ENCODE measurements around the gene BLOC1S6.

The BLOC1S6 gene

GRCh38 chr15:45587095-45587862 lies at the start of gene BLOC1S6:
BLOC1S6 (plus strand) TSS chr15:45587379; CDS start chr15:45587444, 65 bp downstream.
- DNase-seq: peak; percentile 87

- DNase-seq: no peak
Observed at GRCh38 chr15:45539680-45540079, 47.5 kb upstream of the BLOC1S6 start.

GRCh38 chr15:45540531-45540930 lies 46.6 kb upstream of the BLOC1S6 start:
- DNase-seq: no peak

DNA sequence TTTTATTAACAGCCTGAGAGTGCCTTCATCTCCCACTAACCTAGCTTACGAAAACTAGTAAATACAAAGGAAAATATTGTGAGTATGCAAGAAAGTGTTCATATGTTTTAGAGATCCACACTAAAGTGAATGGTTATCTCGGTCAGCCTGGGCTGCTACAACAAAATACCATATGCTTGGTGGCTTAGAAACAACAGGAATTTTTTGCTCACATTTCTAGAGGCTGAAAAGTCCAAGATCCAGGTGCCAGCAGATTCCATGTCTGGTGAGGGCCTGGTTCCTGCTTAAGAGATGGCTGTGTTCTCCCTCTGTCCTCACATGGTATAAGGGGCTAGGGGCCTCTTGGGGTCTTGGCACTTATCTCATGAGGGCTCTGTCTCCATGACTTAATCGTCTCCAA lies 44.1 kb upstream of the BLOC1S6 start:
- DNase-seq: no peak

DNA sequence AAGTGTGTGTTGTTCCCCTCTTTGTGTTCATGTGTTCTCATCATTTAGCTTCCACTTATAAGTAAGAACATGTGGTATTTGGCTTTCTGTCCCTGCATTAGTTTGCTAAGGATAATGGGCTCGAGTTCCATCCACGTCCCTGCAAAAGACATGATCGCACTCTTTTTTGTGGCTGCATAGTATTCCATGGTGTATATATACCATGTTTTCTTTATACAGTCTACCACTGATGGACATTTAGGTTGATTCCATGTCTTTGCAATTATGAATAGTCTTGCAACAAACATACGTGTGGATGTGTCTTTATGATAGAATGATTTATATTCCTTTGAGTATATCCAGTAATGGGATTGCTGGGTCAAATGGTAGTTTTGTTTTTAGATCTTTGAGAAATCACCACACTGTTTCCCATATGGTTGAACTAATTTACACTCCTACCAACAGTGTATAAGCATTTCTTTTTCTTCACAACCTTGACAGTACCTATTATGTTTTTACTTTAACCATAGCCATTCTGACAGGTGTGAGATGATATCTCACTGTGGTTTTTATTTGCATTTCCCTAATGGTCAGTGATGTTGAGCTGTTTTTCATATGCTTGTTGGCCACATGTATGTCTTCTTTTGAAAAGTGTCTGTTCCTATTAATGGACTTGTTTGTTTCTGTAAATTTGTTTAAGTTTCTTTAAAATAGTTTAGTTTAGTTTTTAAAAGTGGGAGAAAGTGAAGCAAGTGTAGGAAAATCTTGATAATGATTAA lies 42.7 kb upstream of the BLOC1S6 start:
- no peak for DNase-seq

GRCh38 chr15:45546789-45547188 lies 40.4 kb upstream of the BLOC1S6 start:
- no peak for DNase-seq

DNA sequence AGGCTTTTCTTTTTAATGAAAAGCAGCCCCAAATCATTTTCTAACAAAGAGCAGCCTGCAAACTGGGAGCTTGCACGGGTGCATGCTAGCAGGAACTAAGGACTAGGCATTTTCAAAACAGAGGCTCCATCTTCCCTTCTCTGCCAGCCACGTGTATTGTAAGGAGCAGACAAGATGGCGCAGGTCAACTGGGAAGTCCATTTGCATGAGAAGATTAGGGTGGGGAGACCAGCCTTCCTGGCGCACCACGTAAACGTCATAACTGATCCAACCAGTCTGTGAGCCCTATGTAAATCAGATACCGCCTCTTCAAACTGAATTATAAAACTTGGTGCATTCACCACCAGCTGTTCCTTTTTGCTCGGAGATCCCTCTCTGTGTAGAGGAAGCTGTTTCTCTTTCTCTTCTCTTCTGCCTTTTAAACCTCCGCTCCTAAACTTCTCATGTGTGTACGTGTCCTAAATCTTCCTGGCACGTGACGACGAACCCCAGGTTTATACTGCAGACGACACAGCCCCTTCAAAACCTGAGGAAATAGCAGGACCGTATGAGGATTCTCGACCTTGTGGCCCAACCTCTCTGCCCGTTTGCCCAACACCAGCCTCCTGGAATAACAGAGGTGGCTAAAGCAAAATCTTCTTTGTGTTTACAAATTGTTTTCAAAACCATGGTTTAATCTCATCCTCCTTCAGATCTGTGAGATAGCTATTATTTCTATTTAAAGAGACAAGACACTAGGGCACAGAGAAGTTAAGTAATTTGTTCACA lies 38.2 kb upstream of the BLOC1S6 start:
- DNase-seq: no peak

GRCh38 chr15:45549541-45550220 lies 37.5 kb upstream of the BLOC1S6 start:
- no peak for DNase-seq

DNA sequence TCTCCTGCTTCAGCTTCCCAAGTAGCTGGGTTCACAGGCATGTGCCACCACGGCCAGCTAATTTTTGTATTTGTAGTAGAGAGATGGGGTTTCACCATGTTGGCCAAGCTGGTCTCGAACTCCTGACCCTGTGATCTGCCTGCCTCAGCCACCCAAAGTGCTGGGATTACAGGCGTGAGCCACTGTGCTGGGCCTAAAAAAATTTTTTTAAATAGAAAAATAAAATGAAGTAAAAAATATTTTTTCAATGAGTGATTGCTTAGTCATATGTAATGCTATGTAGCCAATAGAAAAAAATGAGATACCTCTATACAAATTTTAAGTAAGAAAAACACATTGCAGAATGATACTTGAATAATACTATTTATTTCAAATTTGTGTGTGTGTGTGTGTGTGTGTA lies 36.7 kb upstream of the BLOC1S6 start:
- no peak for DNase-seq

DNA sequence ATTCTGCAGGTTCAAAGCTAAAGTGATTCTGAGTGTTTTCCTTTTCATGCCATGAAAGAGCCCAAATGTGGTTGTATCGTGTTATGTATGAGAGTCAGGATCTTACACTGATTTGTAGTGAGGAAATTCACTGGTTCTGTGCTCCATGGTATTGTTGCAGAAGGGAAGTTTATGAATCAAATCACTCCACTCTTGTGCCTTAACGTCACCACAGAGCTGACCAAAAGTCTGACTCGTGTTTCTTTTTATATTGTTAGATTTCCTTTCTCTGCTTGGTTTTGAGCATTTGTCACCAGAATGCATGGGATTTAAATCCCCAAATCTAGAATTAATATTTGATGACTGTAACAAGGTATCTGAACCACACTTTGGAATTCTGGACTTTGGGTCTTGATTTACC lies 35.5 kb upstream of the BLOC1S6 start:
- no peak for DNase-seq

DNA sequence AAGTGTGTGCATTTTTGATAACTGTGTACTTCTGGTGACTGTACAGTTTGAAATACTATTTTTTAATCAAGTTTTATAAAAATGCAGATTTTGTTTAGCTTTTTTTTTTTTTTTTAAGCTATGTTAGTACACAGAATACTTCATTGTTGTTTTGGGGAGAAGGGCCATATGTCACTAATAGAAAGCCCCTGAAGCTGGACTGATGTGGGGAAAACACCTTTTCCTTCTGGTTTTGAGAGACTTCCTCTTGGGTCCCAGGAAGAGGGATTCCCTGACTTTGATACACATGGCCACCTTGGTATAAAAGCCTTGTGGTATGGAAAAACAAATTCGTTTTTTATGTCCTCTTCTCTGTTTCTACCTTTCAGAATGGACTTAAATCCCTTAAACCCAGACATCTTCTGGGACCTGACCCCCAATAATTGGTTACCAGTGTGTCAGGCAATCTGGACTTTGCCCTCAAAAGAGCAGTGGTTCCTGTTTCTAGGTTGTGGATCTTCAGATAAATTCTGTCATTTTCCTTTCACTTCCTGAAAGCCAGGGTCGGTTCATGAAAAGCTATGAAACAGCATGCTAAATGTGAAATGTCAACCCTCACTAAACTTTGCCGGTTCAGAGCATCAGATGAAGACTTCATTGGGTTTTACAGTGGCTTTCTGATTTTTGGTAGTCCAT lies 31.1 kb upstream of the BLOC1S6 start:
- no peak for DNase-seq

DNA sequence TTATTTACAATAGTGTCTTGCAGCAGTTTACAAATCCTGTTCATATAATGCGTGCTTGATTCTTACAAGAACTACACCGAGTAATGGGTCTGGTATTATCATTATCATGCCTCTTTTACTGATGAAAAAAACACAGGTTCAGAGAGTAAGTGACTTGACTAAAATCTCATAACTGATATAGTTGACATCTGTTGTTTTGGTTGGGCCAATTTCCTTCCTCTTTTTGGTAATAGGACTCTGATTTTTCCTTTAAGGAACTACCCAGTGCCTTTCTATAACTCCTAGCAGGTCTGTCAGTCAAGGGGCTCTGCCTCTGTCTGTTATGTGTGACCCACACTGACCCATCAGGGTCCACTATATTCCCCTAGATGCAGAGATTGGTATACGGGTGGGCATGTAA lies 14.6 kb upstream of the BLOC1S6 start:
- DNase-seq: no peak

DNA sequence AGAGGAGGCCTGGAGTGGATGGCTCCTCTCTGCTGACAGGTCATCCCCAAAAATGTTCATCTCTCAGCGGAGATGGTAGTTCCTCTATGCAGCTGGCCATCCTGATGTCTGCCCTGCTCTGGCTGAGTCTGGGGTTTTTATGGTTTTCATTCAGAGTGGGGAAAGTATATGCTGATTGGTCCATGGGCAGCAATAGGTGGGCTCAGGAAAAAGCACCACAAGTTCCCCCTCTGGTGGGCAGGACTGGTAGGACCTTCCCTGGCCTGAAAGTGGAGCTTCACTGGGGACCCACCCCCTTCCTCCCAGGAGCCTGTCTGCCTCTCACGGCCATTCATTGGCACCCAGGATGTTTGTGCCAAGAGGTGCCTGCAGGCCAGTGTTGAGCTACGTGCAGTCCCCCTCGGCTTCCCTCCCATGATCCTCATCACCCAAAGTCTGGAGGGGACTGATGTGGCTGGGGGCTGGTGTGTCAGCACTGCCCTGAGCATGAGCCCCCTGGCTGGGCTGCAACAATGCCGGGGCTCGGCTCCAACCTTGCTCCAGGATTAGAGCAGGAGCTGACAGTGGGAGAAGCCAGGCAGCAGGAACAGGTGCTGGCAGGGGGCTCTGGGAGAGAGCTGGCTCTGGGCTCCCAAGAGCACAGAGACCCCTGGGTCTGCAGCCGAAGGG lies 13.1 kb upstream of the BLOC1S6 start:
- peak; percentile 12 for DNase-seq

- no peak for DNase-seq
Observed at GRCh38 chr15:45581919-45582318, 5.3 kb upstream of the BLOC1S6 start.

- DNase-seq: no peak
Observed at GRCh38 chr15:45583731-45584639, 3.2 kb upstream of the BLOC1S6 start.

DNA sequence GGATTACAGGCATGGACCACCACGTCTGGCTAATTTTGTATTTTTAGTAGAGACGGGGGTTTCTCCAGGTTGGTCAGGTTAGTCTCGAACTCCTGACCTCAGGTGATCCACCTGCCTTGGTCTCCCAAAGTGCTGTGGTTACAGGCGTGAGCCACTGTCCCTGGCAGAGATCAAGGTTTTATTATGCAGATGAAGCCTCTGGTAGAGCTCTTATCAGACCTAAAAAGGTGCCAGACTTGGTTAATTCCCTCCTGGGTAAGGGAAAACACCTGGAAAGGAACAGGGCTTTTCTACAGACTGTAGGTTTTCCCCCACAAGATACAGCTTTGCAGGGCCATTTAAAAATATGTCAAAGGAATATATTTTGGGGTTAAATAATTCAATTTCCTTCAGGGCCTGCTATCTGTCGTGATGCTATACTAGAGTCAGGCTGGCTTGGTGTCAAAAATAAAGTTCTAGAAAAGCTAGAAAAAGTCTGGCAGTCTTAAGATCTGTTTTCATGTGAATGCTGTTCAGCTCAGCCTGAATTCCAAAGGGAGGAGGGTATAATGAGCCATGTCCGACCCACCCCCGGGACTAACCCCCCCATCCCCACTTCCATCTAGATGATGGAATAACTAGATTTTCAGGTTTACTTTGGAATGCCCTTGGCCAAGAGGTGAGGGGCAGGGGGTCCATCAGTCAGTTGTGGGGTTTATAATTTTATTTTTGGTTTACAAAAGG lies 1.9 kb upstream of the BLOC1S6 start:
- no peak for DNase-seq

DNA sequence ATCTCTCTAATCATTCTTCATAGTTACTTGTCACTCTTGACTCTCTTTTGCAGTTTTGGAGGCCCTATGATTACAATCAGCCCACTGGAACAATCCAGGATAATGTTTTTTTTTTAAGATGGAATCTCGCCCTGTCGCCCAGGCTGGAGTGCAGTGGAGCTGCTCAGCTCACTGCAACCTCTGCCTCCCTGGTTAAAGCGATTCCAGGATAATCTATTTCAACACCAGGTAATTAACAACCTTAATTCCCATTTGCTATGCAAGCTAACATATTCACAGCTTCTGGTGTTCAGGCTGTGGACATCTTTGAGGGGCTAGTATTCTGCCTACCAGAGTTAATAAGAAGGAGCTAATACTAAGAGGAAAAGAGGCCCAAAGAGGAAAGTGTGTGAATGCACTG lies 1.1 kb upstream of the BLOC1S6 start:
- DNase-seq: no peak

GRCh38 chr15:45586601-45587094 lies 531 bp upstream of the BLOC1S6 start:
- DNase-seq: no peak

DNA sequence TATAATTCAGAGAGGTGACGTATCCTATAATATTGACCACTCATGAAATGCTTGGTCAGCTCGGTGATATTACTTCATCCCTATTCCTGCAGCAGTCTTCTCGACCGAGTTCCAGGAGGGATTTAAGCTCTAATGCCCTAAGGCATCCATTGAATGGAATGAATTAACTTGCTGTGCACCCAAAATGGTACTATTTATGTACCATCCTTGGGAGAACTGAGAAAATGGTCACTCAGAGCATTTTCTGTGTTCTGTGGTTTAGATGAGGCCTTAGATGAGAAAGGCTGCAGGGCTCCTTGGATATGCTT lies 638 bp downstream of the BLOC1S6 start:
- DNase-seq: no peak

Data from CD4-positive, alpha-beta T cell treated with Interleukin-6 for 4 hours (primary cell).